Muscle of arm (tissue), 12 donors: ENCODE results near the gene ZDHHC22. TPM values are rescaled to one million over a fixed set of nuclear protein-coding genes. Genes with fewer than 3 reads are reported as not detected.

Experiments
- polyA plus RNA-seq, 12 donors: library from polyadenylated mRNA; unstranded; fragments of 120-200 nt; gene quantifications; one replicate each; pipeline ENCODE4 v1.2.1, GENCODE V29; 2013; ENCODE audit not compliant: insufficient read length in 12 of 12

ZDHHC22 gene
- polyA plus RNA-seq, 12 donors, result 0.26 to 0.69 (median 0.55) TPM; not detected in 2

Other genes with a start within 250 kb of the ZDHHC22 start
- 100 to 1,000 TPM in 1 of 12 donors, 10 to 100 TPM in 11; 13.9 to 338 (median 19.7) TPM for gene IRF2BPL, start 113.1 kb downstream of the ZDHHC22 start, polyA plus RNA-seq
- 10 to 100 TPM in 11 of 12 donors, not detected in 1; 14.2 to 31.8 (median 24.7) TPM for gene CIPC, start 43.5 kb downstream of the ZDHHC22 start, polyA plus RNA-seq
- gene TMEM63C, start 40.0 kb upstream of the ZDHHC22 start, polyA plus RNA-seq, result 10 to 100 TPM in 1 of 12 donors, 1 to 10 TPM in 6, under 1 TPM in 4, not detected in 1; 0.27 to 15.1 (median 1.0) TPM
- not detected for gene NGB, start 129.4 kb upstream of the ZDHHC22 start, polyA plus RNA-seq
- gene POMT2, start 179.1 kb upstream of the ZDHHC22 start, polyA plus RNA-seq, result 10 to 100 TPM in 11 of 12 donors, not detected in 1; 19.1 to 36.9 (median 32.0) TPM
- 10 to 100 TPM in 11 of 12 donors, not detected in 1; 18.3 to 28.1 (median 23.1) TPM for gene GSTZ1, start 179.2 kb upstream of the ZDHHC22 start, polyA plus RNA-seq
- 10 to 100 TPM in 1 of 12 donors, 1 to 10 TPM in 10, not detected in 1; 4.9 to 10.1 (median 6.4) TPM for gene TMED8, start 235.3 kb upstream of the ZDHHC22 start, polyA plus RNA-seq
- 1 to 10 TPM in 1 of 12 donors, under 1 TPM in 9, not detected in 2; 0.29 to 1.6 (median 0.55) TPM for gene SAMD15, start 235.6 kb upstream of the ZDHHC22 start, polyA plus RNA-seq